ENCODE measurements around the gene CCDC8.
"Not testable (repeated sequence)": the region's sequence is repeated elsewhere in the genome, so short reads cannot be mapped to it uniquely, and the experiment has no call there.

Gene CCDC8

DNA sequence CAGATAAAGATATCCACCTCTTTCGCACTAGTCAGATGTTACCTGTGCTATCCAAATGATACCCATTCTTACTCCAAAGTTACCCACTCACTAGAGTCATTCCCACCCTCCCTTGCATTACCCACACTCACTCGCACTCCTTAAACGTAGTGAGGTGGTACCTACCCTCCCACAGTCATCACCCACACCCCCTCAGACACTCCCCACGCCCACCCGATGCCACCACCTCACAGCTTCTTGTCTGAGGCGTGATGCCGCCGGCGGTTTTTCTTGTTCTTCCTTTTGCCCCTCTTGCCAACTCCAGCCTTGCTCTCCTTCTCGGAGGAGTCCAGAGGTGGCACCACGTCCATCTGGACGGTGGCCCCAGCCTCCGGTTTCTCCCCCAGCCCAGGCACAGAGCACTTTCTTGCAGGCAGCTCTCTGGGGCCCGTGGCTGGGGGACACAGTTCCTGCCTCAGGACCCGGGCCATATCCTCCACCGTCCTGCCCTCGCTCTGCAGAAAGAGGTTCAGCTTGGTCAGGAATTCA lies 14.2 kb upstream of the CCDC8 start:
- no peak for DNase-seq

DNA sequence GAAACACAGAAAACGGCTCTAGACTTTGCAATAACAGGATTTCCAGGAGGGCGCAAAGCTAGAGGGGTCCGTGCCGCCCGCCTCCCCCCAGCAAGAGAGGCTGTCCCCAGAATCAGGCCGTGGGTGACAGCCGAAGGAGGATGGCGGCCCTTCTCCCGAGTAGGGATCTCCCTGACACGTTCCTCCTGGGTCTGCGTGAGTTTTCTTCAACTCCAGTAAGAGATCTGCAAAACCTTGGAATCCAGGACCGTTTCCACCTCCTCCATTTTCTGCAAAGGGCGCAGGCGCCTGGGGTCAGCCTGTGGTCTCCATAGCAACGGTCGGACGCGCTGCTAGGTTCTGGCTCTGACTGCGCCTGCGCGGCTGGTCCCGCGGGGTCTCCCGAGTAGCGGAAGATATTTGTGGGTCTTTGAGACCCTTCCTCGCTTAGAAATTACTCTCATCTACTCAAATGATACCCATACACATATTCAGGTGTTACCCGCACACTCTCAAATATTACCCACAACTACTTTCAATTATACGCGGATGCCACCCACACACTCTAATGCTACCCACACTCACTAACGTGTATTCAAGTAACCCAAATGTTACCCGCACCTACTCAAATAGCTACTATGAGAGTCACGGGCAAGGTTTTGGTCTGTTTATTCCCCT lies 13.3 kb upstream of the CCDC8 start:
- no peak for DNase-seq

DNA sequence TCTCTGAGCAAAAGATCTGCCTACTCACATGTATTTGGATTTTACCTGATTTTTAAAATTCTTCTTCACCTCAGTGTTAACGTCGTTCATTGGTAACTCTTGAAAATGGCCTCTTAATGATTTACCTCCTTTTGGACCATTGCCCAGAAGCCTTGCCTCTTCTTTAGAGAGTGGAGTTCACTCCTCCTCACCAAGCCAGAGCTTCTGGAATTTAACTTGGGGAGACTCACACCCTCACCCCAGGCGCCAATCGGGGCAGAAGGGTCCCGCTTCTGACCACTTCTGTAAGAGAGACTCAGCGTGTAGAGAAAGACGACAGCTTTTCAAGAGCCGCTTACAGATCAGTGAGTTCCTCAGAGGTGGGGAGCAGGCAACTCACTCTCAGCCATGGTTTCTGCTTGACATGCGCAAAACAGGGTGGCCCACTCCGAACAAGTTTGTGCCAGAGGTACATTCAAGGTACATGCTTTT lies 12.7 kb upstream of the CCDC8 start:
- DNase-seq = no peak

DNA sequence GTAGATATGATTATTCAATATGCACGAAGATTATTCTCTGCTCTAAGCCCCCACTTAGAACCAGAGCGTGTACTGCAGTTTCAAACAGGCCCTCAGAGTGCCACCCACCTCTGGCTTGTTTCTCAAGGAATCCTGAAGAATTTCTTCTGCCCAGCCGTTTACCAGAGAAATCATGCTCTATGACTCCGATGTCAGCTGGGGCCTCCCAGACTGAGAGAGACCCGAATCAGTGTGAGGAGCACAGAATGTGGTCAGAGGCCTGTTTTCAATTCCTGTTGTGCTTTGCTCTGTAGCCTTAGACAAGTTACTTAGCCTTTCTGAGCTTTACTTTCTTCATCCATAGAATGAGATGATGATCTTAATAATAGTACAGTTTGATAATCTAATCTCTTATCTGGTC lies 9.8 kb upstream of the CCDC8 start:
- no peak for DNase-seq

DNA sequence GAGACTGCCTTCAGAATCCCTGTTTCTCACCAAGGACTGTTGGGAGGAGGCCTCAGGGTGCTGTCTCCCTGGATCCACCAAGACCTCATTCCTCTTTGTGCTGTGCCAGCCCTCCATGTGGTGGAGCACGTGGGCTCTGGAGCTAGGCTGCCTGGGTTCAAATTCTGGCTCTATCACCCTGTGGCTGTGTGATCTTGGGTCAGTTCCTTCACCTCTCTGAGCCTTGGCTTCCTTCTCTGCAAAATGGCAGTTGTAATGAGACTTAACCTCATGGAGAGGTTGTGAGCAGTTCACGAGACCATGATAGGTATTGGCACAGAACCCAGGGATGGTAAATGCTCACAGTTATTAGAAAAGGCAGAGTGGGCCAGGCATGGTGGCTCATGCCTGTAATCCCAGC lies 9.0 kb upstream of the CCDC8 start:
- DNase-seq = no peak

DNA sequence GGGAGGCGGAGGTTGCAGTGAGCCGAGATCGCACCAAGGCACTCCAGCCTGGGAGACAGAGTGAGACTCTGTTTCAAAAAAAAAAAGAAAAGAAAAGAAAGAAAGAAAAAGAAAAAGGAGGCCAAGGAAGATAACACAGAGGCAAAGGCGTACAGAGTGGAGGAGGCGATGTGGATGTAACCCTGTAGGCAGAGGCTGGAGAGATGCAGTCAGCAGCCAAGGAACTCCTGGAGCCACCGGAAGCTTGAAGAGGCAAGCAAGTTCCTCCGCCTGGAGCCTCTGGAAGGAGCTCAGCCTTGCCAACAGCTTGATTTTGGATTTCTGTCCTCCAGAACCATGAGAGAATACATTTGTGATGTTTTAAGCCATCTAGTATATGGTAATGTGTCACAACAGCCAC lies 6.7 kb upstream of the CCDC8 start:
- DNase-seq = no peak

DNA sequence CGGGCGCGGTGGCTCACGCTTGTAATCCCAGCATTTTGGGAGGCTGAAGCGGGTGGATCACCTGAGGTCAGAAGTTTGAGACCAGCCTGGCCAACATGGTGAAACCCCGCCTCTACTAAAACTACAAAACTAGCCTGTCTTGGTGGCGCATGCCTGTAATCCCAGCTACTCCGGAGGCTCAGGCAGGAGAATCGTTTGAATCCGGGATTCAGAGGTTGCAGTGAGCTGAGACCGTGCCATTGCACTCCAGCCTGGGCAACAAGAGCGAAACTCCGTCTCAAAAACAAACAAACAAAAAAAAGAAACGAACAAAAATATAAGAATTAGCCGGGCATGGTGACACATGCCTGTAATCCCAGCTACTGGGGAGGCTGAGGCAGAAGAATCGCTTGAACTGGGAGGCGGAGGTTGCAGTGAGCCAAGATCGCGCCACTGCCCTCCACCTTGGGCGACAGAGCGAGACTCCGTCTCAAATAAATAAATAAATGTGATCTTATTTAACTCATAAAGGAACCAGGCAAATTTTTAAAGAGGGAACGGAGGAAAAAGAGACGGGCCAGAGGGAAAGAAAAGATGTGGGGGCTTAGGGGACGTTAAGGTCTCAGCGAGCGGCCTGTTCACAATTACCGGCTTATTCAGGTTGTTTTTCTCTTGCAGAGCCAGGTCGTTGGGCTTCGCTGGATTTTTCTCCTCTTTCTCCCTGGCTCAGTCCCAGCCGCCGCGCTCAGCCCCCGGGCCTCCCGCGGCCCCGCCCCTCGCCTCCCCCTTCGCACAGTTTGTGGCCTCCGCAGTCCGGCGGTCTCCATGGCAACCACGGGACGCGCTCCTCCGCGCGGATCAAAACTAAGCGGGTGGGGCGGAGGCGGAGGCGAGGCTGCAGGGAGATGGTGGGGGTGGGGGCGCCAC lies 2.7 kb upstream of the CCDC8 start:
- not testable (repeated sequence) for DNase-seq

DNA sequence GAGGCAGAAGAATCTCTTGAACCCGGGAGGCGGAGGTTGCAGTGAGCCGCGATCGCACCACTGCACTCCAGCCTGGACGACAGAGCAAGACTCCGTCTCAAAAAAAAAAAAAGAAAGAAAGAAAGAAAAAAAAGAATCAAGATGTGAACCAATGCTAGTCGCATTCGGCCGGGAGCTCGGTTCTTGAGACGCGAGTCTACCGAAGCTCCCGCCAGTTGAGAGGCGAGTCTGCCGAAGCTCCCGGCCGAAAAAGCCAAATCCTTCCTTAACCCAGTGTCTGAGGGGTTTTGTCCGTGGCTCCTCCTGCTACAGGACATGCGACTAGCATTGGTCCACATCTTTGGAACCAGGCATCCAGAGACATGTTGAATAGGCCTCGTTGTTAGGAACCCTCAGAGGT lies 1.5 kb upstream of the CCDC8 start:
- not testable (repeated sequence) for DNase-seq

DNA sequence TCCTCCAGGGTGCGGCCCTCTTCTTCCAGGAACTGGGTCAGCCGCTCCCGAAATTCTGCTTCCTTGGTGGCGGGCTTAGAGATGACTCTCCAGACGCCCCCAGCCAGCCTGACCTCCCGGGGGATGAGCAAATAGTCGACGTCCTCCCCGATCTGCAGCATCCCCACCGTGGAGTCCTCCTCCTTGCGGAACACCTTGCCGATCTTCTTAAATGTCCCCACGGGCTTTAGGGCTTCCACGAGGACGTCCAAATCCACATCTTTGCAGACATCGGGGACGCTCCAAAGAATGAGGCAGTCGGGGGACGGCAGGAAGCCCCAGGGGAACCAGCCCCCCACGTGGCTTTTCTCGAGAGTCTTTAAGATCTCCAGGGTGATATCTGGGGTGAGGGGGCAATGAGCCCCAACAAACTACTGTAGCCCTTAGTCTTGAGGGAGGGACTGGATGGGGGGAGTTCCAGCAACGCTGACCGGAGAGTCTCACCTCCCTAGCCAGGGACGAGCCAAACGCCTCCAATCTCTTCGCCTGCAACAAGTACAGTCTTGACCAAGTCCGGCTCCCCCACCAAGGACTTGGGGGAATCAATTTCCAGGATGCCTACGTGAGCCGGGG lies 608 bp downstream of the CCDC8 start:
- no peak for DNase-seq

DNA sequence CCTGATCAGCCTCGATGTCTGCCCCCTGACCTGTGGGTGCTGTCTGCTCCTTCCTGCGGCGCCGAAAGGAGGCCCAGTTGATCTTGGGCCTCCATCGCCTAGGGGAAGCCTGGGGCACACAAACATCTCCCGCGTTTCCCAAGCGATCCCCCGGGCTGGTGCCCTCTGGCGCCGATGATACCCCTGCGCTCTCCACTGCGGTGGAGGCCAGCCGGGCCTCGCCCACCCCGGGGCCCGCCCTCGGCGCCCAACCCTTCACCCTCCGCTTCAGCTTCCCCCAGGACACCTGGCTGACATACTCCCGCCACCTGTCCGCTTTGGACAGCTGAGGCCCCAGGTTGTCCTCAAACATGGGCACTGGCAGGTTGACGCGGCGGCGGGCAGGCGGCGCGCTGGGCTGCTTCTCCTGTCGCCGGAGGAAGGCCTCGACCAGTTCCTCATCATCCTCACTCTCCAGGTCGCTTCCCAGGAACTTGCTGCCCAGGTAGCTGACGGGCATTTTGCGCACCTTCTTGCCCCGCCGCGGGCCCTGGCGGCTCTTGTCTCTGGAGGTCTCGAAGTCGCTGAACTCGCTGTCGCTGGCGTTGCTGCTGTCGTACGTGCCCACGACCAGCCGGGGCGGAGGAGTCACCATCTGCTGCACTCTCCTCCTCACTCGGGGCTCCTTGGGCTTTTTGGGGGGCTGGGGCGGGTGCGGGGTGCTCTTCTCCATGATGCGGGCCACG lies 1.3 kb downstream of the CCDC8 start:
- no peak for DNase-seq

DNA sequence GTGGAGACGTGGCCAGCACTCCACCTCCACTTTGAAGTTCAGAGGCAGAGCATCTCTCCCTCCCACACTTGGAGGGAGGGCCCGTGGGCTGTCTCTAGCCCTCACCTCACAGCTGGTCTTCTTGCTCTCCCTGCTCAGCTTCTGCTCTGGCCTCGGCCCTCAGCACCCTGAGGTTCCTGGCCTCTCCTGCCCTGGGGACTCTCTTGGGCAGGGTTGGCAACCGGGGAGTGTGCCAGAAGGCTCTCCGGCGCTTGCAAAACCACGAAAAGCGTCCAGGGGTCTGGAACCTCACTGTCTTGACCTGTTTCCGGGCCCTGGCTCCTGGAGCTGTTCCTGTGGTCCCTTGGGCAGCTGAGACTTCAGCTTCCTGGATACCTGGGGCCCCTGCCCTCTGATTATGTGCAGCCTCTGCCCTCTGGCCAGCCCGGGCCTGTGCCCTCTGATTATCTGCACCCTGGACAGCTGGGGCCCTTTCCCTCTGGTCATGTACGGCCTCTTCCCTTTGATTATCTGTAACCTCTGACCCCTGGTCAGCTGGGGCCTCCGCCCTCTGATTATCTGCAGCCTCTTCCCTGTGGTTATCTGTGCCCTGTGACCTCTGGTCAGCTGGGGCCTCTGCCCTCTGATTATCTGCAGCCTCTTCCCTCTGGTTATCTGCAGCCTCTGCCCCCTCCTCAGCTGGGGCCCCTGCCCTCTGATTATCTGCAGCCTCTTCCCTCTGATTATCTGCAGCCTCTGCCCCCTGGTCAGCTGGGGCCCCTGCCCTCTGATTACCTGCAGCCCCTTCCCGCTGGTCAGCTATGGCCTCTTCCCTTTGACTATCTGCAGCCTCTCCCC lies 2.1 kb downstream of the CCDC8 start:
- DNase-seq = no peak

DNA sequence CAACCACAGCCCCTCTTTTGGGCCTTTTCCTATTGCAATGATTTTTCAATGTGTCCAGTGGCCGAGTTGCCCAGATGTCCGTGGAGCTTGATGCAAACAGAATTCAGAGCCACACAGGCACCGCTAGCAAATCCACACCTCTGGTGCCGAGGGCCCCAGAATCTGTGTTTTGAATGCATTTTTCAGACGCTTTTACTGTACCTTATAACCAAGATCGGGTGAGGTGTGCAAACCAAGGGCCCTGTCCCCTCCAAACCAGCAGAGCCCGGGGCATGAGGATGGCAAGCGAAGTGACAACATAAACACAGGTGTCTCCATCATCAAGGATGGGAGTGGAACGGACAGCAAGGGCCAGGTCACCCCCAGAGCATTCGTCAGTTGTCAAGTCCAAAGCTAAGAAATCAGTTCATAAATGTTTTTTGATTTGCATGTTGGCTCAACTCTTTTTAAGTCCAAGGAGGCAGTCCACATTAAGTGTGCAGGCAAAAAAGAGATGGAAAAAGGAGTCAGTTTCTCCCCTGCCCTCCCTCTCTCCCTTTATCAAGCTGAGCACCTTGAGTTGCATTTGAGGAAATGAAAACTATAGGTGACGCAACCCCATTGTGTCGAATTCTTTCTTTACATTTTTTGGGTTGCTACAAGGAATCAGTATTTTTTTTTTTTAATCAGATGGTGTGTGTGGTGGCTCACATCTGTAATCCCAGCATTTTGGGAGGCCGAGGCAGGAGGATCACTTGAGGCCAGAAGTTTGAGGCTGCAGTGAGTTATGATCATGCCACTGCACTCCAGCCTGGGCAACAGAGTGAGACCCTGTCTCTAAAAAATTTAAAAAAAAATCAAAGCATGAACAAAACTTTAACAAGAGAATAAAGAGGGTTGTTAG lies 2.9 kb downstream of the CCDC8 start:
- no peak for DNase-seq

DNA sequence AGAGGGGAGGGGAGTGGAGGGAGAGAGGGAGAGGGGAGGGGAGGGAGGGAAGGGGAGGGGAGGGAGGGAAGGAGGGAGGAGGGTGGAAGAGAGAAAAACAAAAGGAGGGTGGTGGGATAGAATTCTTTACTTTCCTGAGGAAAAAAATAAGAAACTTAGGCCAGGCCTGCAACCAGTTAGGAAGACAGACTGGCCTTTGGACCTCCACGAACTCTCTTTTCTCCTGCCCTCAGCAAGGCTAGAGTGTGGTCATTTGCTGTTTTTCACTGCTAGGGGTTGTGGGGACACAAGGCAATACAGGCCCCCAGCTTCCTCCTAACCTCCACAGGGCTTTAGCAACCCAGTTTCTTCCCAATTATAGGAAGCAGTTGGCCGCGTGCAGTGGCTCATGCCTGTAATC lies 4.2 kb downstream of the CCDC8 start:
- DNase-seq = no peak

DNA sequence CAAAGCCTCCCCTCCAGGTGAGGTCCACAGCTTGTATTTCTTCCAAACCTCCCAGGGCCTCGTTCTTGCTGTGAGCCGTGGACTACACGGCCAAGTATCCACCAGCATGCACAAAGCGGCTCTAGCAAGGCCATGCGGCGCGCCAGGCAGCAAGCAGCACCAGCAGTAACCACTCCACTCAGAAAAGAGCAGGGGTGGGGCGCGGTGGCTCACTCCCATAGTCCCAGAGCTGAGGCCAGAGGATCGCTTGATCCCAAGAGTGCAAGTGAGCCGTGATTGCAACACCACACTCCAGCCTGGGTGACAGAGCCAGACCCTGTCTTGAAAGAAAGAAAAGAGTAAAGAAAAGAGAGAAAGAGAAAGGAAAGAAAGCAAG lies 4.7 kb downstream of the CCDC8 start:
- no peak for DNase-seq

DNA sequence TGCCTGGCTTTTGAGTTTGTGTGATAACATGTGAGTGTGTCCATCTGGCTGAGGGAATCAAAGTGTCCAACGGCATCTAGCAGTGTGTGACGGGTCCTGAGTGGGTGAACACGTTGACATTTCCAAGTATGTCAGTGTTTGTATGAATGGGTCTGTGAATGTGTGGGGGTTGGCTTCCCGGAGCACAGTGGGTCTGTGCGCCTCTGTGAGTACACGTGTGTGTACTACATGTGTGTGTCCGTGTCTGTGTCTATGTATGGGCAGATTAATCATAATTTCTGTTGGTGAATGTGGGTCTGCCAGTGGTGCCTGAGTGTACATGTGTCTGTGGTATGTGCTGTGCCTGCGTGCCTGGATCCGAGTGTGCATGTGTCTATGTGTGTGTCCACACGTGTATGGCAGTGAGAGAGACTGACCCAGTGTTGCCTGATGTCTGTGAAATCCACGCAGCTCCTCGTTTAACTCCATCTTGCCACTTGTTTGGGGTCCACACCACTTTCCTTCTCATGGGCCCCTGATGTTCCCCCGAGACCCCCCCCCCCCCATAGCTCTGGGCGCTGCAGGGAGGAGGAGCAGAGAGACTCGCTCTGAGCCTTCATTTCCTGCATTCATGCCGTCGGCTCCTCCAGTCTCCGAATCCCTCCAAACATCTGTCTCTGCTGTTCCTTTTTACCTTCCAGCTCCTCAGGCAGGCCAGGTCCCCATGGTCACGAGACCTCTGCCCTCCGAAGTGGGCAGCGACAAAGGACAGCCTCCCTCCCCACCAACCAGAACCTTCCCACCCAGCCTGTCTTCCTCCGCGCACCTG lies 5.3 kb downstream of the CCDC8 start:
- no peak for DNase-seq

DNA sequence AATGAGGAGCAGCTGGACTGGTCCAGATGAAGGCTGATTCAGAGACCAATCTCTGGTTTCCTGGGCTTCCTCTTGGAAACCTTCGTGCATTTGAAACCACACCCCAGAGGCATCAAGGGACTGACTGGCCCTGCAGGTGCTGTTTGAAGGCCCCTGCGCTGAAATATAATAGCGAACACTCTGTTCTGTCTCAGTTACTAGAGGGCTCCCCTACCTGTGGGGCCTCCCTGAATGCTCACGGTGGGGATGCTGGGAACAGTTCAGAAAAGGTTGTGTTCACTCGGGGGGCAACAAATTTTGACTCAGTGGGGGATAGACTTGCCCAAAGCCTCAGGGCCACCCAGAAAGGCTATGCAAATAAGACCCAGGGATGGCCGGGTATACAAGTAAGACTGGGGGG lies 6.4 kb downstream of the CCDC8 start:
- no peak for DNase-seq

DNA sequence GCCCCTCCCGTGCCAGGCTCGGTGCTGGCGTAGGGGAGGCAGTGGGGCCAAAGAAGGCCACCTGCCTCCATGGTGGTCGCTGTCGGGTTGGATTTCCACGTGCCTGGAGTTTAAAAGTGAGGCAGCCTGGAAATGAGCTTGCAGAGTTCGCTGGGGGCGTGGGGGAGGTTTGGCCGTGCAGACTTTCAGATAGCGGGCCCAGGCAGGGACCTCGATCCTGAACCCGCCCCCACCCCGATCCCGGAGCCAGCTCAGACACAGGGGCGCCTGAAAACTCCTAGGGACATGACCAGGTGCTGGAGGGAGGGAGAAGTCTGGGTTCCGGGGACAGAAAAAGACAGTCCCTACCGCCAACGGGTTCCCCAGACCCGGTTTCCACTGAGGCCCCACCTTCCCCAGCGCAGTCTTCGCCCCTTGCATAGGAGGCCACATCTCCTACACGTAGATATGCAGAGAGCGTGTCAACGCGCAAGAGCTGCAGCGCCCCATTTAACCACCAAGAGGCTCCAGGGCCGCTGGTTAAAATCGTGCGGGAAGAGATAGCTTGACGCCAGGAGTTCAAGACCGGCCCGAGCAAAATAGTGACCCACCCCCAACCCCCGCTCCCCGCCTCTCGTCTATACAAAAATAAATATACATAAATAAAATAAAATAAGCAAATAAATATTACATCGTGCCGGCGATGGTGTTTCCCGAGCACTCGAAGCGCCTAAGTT lies 8.5 kb downstream of the CCDC8 start:
- no peak for DNase-seq

DNA sequence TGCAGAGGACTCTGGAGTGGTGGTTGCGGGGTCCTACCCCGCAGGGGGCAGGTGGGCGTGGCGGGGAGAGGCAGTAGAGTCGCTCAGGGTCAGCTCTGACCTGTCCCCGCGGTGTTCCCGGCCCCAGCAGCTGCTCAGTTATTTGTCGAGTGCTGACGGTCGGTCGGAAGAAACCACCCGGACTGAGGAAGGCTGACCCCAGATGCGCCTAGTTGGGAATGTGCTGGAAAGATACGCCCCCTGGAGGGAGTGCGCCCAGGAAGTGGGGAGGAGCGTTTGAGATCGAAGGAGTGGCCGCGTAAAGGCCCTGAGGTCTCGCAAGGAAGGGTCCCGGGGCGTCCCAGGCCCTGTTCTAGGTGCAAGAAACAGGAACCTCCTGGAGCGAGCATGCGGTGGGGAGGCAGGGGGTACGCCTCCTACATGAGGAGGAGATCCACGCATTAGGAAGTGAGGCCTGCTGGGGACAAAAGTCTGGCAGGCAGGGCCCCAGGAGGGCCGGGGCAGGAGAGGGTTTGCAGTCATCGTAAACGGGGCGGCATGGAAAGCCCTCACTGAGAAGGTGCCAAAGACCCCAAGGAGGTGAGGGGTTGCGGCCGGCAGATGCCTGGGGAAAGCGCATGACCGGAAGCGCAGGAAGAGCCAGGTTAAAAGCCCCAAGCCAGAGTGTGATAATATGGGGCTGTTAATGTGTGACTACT lies 9.2 kb downstream of the CCDC8 start:
- no peak for DNase-seq

DNA sequence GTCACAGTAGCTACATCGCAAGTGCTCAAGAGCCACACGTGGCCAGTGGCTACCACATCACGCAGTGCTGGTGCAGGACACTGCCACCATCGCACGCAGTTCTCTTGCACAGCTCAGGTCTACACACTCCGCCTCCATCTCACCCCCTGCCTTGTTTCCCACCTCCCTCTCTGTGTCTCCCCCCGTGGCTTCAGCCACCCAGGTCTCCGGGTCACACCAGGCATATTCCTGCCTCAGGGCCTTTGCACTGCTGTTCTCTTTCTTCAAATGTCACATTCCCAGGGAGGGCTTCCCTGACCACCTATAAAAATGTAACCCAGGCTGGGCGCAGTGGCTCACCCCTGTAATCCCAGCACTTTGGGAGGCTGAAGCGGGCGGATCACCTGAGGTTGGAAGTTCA lies 10.6 kb downstream of the CCDC8 start:
- no peak for DNase-seq
